ENCODE results near the gene SSC5D. TPM values are rescaled to one million over a fixed set of nuclear protein-coding genes. Genes with fewer than 3 reads are reported as not detected.
A peak's percentile ranks its signal among the peaks of the same experiment; 100 is the strongest.

Gene SSC5D
- total and polyA plus RNA-seq, 10 of the 15 experiments (the other 5 are each of a cell fraction or from before 2014, with no cell fraction given) = 0.03 to 0.13 (median 0.05) TPM; not detected in 4

DNA sequence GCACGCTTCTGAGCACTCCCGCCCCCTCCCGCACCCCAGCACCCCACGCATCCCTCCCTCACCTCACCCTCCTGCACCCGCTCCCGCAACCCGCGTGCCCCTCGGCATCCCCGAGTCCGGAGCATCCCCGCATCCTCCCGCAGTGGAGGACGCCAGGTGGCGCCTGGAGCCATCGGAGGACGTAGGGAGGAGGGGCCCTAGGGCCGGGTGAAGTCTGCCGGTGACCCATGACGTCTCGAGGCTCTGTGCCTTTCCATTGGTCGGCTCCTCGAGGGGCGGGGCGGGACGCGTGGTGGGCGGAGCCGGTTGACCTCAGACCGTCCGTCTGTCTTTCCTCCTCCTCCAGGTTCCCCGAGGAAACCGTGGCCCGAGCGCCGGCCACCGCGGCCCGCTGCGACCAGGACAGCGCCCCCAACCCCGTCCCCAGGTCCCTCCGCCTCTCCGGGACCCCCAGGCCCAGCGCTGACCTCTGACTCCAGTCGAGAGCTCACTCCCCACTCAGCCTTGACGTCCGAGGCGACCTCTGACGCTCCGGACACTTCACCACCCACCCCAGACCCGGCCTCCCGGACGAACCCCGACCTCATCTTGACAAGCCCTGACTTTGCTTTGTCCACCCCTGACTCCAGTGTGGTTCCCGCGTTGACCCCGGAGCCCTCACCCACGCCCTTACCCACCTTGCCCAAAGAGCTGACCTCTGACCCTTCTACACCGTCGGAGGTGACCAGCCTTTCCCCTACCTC is 28.8 kb downstream of the SSC5D start (continued):
- TF ChIP-seq, protein P1, sequence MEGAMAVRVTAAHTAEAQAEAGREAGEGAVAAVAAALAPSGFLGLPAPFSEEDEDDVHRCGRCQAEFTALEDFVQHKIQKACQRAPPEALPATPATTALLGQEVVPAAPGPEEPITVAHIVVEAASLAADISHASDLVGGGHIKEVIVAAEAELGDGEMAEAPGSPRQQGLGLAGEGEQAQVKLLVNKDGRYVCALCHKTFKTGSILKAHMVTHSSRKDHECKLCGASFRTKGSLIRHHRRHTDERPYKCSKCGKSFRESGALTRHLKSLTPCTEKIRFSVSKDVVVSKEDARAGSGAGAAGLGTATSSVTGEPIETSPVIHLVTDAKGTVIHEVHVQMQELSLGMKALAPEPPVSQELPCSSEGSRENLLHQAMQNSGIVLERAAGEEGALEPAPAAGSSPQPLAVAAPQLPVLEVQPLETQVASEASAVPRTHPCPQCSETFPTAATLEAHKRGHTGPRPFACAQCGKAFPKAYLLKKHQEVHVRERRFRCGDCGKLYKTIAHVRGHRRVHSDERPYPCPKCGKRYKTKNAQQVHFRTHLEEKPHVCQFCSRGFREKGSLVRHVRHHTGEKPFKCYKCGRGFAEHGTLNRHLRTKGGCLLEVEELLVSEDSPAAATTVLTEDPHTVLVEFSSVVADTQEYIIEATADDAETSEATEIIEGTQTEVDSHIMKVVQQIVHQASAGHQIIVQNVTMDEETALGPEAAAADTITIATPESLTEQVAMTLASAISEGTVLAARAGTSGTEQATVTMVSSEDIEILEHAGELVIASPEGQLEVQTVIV (IDR thresholded peaks at IDR 0.05; ENCODE audit: borderline replicate concordance, partially characterized antibody) = no peak
- TF ChIP-seq CHD2 (IDR thresholded peaks at IDR 0.05; ENCODE audit: borderline replicate concordance, low read depth, low read length) = peak; percentile 84
- TF ChIP-seq TCF3 (IDR thresholded peaks at IDR 0.05; ENCODE audit: borderline replicate concordance, insufficient read depth, low read depth, low read length) = 0 out of 2 replicates have a peak, but pooled peaks have one; percentile 32
- TF ChIP-seq, protein P2, sequence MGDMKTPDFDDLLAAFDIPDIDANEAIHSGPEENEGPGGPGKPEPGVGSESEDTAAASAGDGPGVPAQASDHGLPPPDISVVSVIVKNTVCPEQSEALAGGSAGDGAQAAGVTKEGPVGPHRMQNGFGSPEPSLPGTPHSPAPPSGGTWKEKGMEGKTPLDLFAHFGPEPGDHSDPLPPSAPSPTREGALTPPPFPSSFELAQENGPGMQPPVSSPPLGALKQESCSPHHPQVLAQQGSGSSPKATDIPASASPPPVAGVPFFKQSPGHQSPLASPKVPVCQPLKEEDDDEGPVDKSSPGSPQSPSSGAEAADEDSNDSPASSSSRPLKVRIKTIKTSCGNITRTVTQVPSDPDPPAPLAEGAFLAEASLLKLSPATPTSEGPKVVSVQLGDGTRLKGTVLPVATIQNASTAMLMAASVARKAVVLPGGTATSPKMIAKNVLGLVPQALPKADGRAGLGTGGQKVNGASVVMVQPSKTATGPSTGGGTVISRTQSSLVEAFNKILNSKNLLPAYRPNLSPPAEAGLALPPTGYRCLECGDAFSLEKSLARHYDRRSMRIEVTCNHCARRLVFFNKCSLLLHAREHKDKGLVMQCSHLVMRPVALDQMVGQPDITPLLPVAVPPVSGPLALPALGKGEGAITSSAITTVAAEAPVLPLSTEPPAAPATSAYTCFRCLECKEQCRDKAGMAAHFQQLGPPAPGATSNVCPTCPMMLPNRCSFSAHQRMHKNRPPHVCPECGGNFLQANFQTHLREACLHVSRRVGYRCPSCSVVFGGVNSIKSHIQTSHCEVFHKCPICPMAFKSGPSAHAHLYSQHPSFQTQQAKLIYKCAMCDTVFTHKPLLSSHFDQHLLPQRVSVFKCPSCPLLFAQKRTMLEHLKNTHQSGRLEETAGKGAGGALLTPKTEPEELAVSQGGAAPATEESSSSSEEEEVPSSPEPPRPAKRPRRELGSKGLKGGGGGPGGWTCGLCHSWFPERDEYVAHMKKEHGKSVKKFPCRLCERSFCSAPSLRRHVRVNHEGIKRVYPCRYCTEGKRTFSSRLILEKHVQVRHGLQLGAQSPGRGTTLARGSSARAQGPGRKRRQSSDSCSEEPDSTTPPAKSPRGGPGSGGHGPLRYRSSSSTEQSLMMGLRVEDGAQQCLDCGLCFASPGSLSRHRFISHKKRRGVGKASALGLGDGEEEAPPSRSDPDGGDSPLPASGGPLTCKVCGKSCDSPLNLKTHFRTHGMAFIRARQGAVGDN (IDR thresholded peaks at IDR 0.05) = peak; percentile 17; the same call in 1 of the 2 replicates
- 0 out of 2 replicates have a peak, but pooled peaks have one; percentile 32 for TF ChIP-seq TCF12 (IDR thresholded peaks at IDR 0.05; ENCODE audit: low read depth, low read length)
- peak; percentile 96 for TF ChIP-seq RAD21 (IDR thresholded peaks at IDR 0.05; ENCODE audit: insufficient read depth, low read depth, low read length)
- peak in 1 of 2 experiments; percentile 16; a peak in 1 of 4 replicates for TF ChIP-seq EP300 (IDR thresholded peaks at IDR 0.05; ENCODE audit: borderline replicate concordance in 1 of 2, control insufficient read depth in 1 of 2, low read depth in 2 of 2, low read length in 2 of 2)
- TF ChIP-seq HDAC6 (IDR thresholded peaks at IDR 0.05; ENCODE audit: unreplicated experiment) = no peak
- peak; percentile 62 for TF ChIP-seq NR2C2 (IDR thresholded peaks at IDR 0.05; ENCODE audit: borderline replicate concordance, control insufficient read depth, insufficient read length, low read depth)
- TF ChIP-seq BHLHE40 (IDR thresholded peaks at IDR 0.05; ENCODE audit: borderline replicate concordance in 1 of 2, low read depth in 2 of 2, low read length in 1 of 2) = peak; percentile 83 to 88
- TF ChIP-seq CREB1 (IDR thresholded peaks at IDR 0.05; ENCODE audit: low read depth) = peak; percentile 98
- no peak for TF ChIP-seq ESRRA (IDR thresholded peaks at IDR 0.05; ENCODE audit: low read length)
- TF ChIP-seq NR2C1 (IDR thresholded peaks at IDR 0.05) = peak; percentile 62
- TF ChIP-seq RELA (IDR thresholded peaks at IDR 0.05; ENCODE audit: borderline replicate concordance, partially characterized antibody) = peak; percentile 41
- TF ChIP-seq GATAD2B (conservative IDR thresholded peaks at IDR 0.05; ENCODE audit: low read depth) = peak; percentile 67; the same call in 1 of the 2 replicates
- 0 out of 2 replicates have a peak, but pooled peaks have one; percentile 20 for TF ChIP-seq EED (IDR thresholded peaks at IDR 0.05; ENCODE audit: low read depth)
- TF ChIP-seq IKZF1 (conservative IDR thresholded peaks at IDR 0.05) = peak; percentile 55; the same call in 1 of the 2 replicates
- TF ChIP-seq DPF2 (IDR thresholded peaks at IDR 0.05) = 0 out of 2 replicates have a peak, but pooled peaks have one; percentile 24
- TF ChIP-seq, protein P3, sequence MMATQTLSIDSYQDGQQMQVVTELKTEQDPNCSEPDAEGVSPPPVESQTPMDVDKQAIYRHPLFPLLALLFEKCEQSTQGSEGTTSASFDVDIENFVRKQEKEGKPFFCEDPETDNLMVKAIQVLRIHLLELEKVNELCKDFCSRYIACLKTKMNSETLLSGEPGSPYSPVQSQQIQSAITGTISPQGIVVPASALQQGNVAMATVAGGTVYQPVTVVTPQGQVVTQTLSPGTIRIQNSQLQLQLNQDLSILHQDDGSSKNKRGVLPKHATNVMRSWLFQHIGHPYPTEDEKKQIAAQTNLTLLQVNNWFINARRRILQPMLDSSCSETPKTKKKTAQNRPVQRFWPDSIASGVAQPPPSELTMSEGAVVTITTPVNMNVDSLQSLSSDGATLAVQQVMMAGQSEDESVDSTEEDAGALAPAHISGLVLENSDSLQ (IDR thresholded peaks at IDR 0.05) = no peak
- peak; percentile 33; the same call in 1 of the 3 replicates for TF ChIP-seq POU2F2 (IDR thresholded peaks at IDR 0.05; ENCODE audit: borderline replicate concordance, low read depth, low read length)

Data from GM12878 (cell line).